Measurements from ENCODE around the gene CAPNS1. TPM values are rescaled to one million over a fixed set of nuclear protein-coding genes. Genes with fewer than 3 reads are reported as not detected.

The CAPNS1 gene
- polyA plus RNA-seq, 2 of the 4 experiments (the other 2 are of a cell fraction) = 1,236 to 1,551 TPM

DNA sequence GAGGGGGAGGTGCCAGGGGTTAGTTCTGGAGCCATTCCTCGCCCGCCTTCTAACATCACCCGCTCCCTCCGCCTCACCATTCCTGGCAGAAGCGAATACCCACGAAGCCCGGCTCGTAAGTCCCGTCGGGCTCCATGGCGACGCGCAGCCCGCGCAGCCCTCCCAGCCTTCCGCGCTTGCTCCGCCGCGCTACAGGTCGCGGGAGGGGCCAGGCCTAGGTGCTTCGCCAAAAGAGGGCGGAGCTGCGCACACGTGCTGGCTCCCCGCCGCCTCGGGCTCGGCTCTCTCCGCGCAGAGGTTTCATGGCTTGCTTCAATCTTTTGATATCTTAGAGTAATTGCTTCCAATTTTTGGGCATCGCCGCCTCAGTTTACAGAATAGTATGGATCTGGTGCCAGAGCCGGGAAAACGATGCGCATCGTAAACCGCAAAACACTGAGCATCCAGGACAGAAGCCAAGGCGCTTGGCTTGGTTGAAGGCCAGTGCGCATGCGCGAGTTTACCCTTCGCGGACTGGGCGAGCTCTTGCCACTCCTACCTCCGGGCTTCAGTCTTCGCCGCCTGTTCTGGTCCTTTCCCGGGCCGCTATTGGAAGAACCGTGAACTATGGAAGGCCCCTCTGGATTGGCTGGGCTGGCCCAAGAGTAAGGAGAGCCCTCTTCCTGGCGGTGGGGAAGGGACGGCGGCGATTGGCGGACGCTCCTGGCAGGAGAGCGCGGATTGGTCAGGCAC, 25.0 kb upstream of the CAPNS1 start, which contains the start of gene POLR2I (continued):
- TF ChIP-seq NPAS2 (CRISPR knock-in tag; IDR thresholded peaks at IDR 0.05; ENCODE audit: borderline replicate concordance) = peak; percentile 91; the same call in 1 of the 2 replicates
- TF ChIP-seq USF2 (IDR thresholded peaks at IDR 0.05) = peak; percentile 90
- TF ChIP-seq POLR2A (IDR thresholded peaks at IDR 0.05; ENCODE audit: low read length) = peak; percentile 89
- no peak; the same call in 1 of the 2 replicates for TF ChIP-seq SREBF2 (IDR thresholded peaks at IDR 0.05)

DNA sequence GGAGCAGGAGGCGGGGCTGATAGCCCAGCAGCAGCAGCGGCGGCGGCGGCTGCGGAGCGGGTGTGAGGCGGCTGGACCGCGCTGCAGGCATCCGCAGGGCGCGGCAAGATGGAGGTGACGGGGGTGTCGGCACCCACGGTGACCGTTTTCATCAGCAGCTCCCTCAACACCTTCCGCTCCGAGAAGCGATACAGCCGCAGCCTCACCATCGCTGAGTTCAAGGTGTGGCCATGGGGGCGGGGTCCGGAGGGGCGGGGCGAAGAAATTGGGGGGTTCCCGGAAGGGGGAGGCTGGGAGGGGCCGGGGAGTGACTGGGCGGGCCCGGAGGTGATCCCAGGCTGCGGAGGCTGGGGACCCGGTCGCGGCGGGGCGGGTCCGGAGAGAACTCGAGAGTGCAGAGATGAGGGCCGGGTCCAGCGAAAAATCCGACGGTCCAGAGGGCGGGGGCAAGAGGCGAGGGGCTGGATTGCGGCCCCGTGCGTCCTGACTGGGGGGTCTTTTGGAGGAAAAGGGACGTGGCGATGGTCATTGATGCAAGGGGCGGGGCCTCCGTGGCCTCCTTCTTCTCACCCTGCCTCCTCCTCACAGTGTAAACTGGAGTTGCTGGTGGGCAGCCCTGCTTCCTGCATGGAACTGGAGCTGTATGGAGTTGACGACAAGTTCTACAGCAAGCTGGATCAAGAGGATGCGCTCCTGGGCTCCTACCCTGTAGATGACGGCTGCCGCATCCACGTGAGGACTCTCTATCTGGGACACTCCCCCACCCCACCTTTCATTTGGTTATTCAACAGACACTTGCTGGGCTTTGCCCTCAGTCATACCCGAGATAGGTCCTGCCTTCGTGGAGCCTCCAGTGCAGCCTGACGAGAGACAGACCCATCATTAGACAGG, 24.2 kb upstream of the CAPNS1 start, which contains the start of gene TBCB:
Gene TBCB (plus strand): TSS at position 16 of the 891 bp plus-strand sequence. CDS start 93 bp downstream, at position 109.
- peak within 1 kb of the TSS; percentile 89 to 91 for H3K27ac ChIP-seq
- H3K4me3 ChIP-seq = peak within 1 kb of the TSS; percentile 75
- peaks cover 25% of the 10 kb centered on the region for H3K4me1 ChIP-seq
- DNase-seq (ENCODE audit: low read depth in 1 of 2, low spot score in 1 of 2) = peak; percentile 56 to 86
- WGBS (ENCODE audit: missing lambda C conversion rate) = 7% methylated on average over 49 of the region's 59 CpGs
- ChIA-PET CTCF (interaction anchor here (0.6 to 6.5 kb wide), 10 partner anchors 12 to 92 kb away, joined by 3 to 82 read pairs (median 5); partner anchors contain the start of gene CAPNS1), POLR2A (interaction anchor here (0.6 to 3.4 kb wide), 37 partner anchors 9 to 1792 kb away, joined by 3 to 65 read pairs (median 4); partner anchors contain the start of genes ALKBH6, CAPNS1, LIN37 and PSENEN)
- peak; percentile 55 to 70 for ATAC-seq
- TF ChIP-seq NPAS2 (CRISPR knock-in tag; IDR thresholded peaks at IDR 0.05; ENCODE audit: borderline replicate concordance) (no peak), FOSL2 (IDR thresholded peaks at IDR 0.05) (no peak), FOSL2 (CRISPR knock-in tag; IDR thresholded peaks at IDR 0.05) (no peak), RAD21 (conservative IDR thresholded peaks at IDR 0.05 in 1 of 2, IDR thresholded peaks at IDR 0.05 in 1 of 2) (no peak), HEYL (CRISPR knock-in tag; IDR thresholded peaks at IDR 0.05) (no peak), BHLHE40 (IDR thresholded peaks at IDR 0.05; ENCODE audit: low read depth, low read length) (no peak), MYC (IDR thresholded peaks at IDR 0.05; ENCODE audit: borderline replicate concordance, low read length) (peak; percentile 73), ZFP36 (IDR thresholded peaks at IDR 0.05; ENCODE audit: borderline replicate concordance, partially characterized antibody) (no peak), FOSB (CRISPR knock-in tag; IDR thresholded peaks at IDR 0.05) (no peak), CBX8 (IDR thresholded peaks at IDR 0.05) (no peak), EP300 (IDR thresholded peaks at IDR 0.05) (no peak), ZNF302 (CRISPR knock-in tag; IDR thresholded peaks at IDR 0.05) (no peak), JUN (IDR thresholded peaks at IDR 0.05) (peak in 1 of 2 experiments; percentile 69; a peak in 3 of 5 replicates), BCL3 (IDR thresholded peaks at IDR 0.05) (peak; percentile 10; the same call in 2 of the 3 replicates), CHD2 (IDR thresholded peaks at IDR 0.05; ENCODE audit: low read length, partially characterized antibody) (peak; percentile 28), RCOR1 (IDR thresholded peaks at IDR 0.05; ENCODE audit: low read depth, low read length) (no peak), ESRRA (IDR thresholded peaks at IDR 0.05; ENCODE audit: borderline replicate concordance, low read length) (0 out of 2 replicates have a peak, but pooled peaks have one; percentile 28), PHF8 (IDR thresholded peaks at IDR 0.05; ENCODE audit: borderline replicate concordance, low read depth) (peak; percentile 85), NR3C1 (IDR thresholded peaks at IDR 0.05) (no peak), POLR2A (IDR thresholded peaks at IDR 0.05; ENCODE audit: low read length) (peak; percentile 92)
- TF ChIP-seq, protein P1, sequence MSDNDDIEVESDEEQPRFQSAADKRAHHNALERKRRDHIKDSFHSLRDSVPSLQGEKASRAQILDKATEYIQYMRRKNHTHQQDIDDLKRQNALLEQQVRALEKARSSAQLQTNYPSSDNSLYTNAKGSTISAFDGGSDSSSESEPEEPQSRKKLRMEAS (IDR thresholded peaks at IDR 0.05) = no peak
- TF ChIP-seq, protein P2, sequence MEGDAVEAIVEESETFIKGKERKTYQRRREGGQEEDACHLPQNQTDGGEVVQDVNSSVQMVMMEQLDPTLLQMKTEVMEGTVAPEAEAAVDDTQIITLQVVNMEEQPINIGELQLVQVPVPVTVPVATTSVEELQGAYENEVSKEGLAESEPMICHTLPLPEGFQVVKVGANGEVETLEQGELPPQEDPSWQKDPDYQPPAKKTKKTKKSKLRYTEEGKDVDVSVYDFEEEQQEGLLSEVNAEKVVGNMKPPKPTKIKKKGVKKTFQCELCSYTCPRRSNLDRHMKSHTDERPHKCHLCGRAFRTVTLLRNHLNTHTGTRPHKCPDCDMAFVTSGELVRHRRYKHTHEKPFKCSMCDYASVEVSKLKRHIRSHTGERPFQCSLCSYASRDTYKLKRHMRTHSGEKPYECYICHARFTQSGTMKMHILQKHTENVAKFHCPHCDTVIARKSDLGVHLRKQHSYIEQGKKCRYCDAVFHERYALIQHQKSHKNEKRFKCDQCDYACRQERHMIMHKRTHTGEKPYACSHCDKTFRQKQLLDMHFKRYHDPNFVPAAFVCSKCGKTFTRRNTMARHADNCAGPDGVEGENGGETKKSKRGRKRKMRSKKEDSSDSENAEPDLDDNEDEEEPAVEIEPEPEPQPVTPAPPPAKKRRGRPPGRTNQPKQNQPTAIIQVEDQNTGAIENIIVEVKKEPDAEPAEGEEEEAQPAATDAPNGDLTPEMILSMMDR (IDR thresholded peaks at IDR 0.05) = no peak
- TF ChIP-seq, protein P3, sequence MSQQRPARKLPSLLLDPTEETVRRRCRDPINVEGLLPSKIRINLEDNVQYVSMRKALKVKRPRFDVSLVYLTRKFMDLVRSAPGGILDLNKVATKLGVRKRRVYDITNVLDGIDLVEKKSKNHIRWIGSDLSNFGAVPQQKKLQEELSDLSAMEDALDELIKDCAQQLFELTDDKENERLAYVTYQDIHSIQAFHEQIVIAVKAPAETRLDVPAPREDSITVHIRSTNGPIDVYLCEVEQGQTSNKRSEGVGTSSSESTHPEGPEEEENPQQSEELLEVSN (IDR thresholded peaks at IDR 0.05; ENCODE audit: borderline replicate concordance, low read depth) = no peak
- peak within 1 kb of the TSS; percentile 86 for H3K4me2 ChIP-seq
- FAIRE-seq = no peak
- no peaks in the 10 kb centered on the region for H3K9me3 ChIP-seq

Measured in A549 (cell line).